Adrenal gland (tissue), 5 donors: ENCODE results near the gene RASGEF1C.

ENCODE experiments used
- POLR2A ChIP-seq, 2 donors: fragments of 450-650 bp; IDR thresholded peaks; one replicate each; pipeline ENCODE4 v1.6.1; 2017; ENCODE audit warnings: antibody characterized with exemption in 2 of 2, mild to moderate bottlenecking in 2 of 2, moderate library complexity in 1 of 2
- TF ChIP-seq, protein P1 (sequence below), 6 experiments: fragments of 450-650 bp in 4 of 6; fragments of 200-600 bp in 2 of 6; sonication (generic) in 1 of 6; IDR thresholded peaks; 1 replicate in 5 of 6; 2 replicates in 1 of 6; pipeline versions ENCODE4 v1.5.1 to v1.8.0; 2016 to 2021; ENCODE audit warnings: antibody characterized with exemption in 6 of 6, mild to moderate bottlenecking in 2 of 6, moderate library complexity in 1 of 6
- donor health status: DM: no; HTN: no; CAD: no.

DNA sequence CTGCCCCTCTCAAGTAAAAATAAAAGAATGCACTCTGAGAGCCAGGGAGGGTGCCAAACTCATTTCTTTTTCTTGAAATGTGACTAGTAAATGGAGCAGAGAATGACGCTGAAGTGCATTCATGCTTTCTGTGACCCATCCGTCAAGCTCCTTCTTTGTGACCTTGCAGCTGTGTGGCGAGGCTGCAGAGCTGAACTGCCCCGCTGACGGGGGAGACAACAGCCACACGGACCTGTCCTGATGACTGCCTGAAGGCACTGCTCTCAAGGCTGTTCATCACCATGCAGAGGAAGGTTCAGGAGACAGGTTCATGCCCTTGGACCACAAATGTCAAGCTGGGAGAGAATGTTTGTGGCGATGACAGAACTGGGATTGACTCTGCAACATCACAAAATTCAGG, 21.0 kb upstream of the RASGEF1C start:
- no peak for TF ChIP-seq POLR2A (IDR thresholded peaks at IDR 0.05)
- TF ChIP-seq, protein P1, sequence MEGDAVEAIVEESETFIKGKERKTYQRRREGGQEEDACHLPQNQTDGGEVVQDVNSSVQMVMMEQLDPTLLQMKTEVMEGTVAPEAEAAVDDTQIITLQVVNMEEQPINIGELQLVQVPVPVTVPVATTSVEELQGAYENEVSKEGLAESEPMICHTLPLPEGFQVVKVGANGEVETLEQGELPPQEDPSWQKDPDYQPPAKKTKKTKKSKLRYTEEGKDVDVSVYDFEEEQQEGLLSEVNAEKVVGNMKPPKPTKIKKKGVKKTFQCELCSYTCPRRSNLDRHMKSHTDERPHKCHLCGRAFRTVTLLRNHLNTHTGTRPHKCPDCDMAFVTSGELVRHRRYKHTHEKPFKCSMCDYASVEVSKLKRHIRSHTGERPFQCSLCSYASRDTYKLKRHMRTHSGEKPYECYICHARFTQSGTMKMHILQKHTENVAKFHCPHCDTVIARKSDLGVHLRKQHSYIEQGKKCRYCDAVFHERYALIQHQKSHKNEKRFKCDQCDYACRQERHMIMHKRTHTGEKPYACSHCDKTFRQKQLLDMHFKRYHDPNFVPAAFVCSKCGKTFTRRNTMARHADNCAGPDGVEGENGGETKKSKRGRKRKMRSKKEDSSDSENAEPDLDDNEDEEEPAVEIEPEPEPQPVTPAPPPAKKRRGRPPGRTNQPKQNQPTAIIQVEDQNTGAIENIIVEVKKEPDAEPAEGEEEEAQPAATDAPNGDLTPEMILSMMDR (IDR thresholded peaks at IDR 0.05) = no peak
